HepG2 (cell line): ENCODE results near the gene RBM23. TPM values are rescaled to one million over a fixed set of nuclear protein-coding genes. Genes with fewer than 3 reads are reported as not detected.

ENCODE experiments used
- BORCS8-MEF2B ChIP-seq: sonication (generic); formaldehyde crosslinking; IDR thresholded peaks from 2 replicates; pipeline ENCODE4 v1.8.0; 2022; ENCODE audit warnings: mild to moderate bottlenecking, missing genetic modification reagents
- MEIS2 ChIP-seq: sonication (generic); formaldehyde crosslinking; IDR thresholded peaks from 2 replicates; pipeline ENCODE4 v1.9.0; 2021; ENCODE audit warnings: mild to moderate bottlenecking, missing genetic modification reagents
- MYC ChIP-seq: sonication (generic); formaldehyde crosslinking; IDR thresholded peaks from 2 replicates; pipeline ENCODE4 v1.9.0; 2021; ENCODE audit warnings: missing genetic modification reagents, borderline replicate concordance
- NR2F1 ChIP-seq, 2 experiments: fragments of 450-650 bp in 1 of 2; formaldehyde crosslinking in 1 of 2; IDR thresholded peaks; 2 replicates each; pipeline versions ENCODE4 v1.5.0 to v1.6.1; 2016 to 2020; ENCODE audit warnings: mild to moderate bottlenecking in 1 of 2, missing compliant biosample characterization in 1 of 2, missing genetic modification reagents in 1 of 2, moderate library complexity in 1 of 2
- POLR2AphosphoS2 ChIP-seq: IDR thresholded peaks from 2 replicates; pipeline ENCODE4 v1.6.1; 2011; ENCODE audit warnings: low read depth, low read length, improper control_type of control experiment
- TAF1 ChIP-seq: sonication (generic); formaldehyde crosslinking; IDR thresholded peaks from 2 replicates; pipeline ENCODE4 v1.4.0; 2020; ENCODE audit warnings: missing genetic modification reagents
- ZNF326 ChIP-seq: sonication (generic); formaldehyde crosslinking; IDR thresholded peaks from 2 replicates; pipeline ENCODE4 v1.4.0; 2020; ENCODE audit warnings: missing genetic modification reagents, borderline replicate concordance
- ZNF567 ChIP-seq: sonication (generic); formaldehyde crosslinking; IDR thresholded peaks from 2 replicates; pipeline ENCODE4 v1.8.1; 2023; ENCODE audit warnings: mild to moderate bottlenecking, missing genetic modification reagents, borderline replicate concordance
- ZNF644 ChIP-seq: IDR thresholded peaks from 2 replicates; pipeline ENCODE4 v1.6.1; 2016; ENCODE audit warnings: low read depth
- polyA plus RNA-seq, 8 experiments: library from polyadenylated mRNA; depleted of rRNA in 3 of 8; stranded (reverse) in 7 of 8; unstranded in 1 of 8; fragments of >200 nt; fragmentation: Illumina TruSeq in 4 of 8; extraction: Trizol in 4 of 8; gene quantifications; 2 replicates each; pipeline versions ENCODE4 v1.2.1 to v1.2.3, GENCODE V29; 2011 to 2016; ENCODE audit warnings: low read depth in 4 of 8, missing spikeins in 1 of 8, mixed read lengths in 1 of 8; ENCODE audit not compliant: insufficient read depth in 1 of 8
- total RNA-seq, 5 experiments: library from RNA; depleted of rRNA; stranded (reverse); fragments of >200 nt; fragmentation: Illumina TruSeq; extraction: Trizol; gene quantifications; 2 replicates each; pipeline ENCODE4 v1.2.3, GENCODE V29; 2016; ENCODE audit warnings: low read depth in 1 of 5
- TF ChIP-seq, protein P1 (sequence below), 2 experiments: sonication (generic) in 1 of 2; formaldehyde crosslinking in 1 of 2; IDR thresholded peaks; 2 replicates each; pipeline versions ENCODE4 v1.4.0 to v1.6.1; 2016 to 2020; ENCODE audit warnings: borderline replicate concordance in 1 of 2, low read depth in 1 of 2, mild to moderate bottlenecking in 1 of 2, missing genetic modification reagents in 1 of 2
- TF ChIP-seq, protein P2 (sequence below): sonication (generic); formaldehyde crosslinking; IDR thresholded peaks from 2 replicates; pipeline ENCODE4 v1.8.1; 2023; ENCODE audit warnings: mild to moderate bottlenecking, inconsistent platforms, moderate library complexity, missing genetic modification reagents, borderline replicate concordance
- TF ChIP-seq, protein P3 (sequence below): sonication (generic); formaldehyde crosslinking; IDR thresholded peaks from 2 replicates; pipeline ENCODE4 v1.4.0; 2020; ENCODE audit warnings: missing genetic modification reagents, borderline replicate concordance
- TF ChIP-seq, protein P4 (sequence below): sonication (generic); formaldehyde crosslinking; IDR thresholded peaks from 2 replicates; pipeline ENCODE4 v1.4.0; 2020; ENCODE audit warnings: missing genetic modification reagents

The RBM23 gene
- total and polyA plus RNA-seq, 2 of the 13 experiments (the other 11 are each of a cell fraction or from before 2014, with no cell fraction given): 1.5 to 2.1 TPM

DNA sequence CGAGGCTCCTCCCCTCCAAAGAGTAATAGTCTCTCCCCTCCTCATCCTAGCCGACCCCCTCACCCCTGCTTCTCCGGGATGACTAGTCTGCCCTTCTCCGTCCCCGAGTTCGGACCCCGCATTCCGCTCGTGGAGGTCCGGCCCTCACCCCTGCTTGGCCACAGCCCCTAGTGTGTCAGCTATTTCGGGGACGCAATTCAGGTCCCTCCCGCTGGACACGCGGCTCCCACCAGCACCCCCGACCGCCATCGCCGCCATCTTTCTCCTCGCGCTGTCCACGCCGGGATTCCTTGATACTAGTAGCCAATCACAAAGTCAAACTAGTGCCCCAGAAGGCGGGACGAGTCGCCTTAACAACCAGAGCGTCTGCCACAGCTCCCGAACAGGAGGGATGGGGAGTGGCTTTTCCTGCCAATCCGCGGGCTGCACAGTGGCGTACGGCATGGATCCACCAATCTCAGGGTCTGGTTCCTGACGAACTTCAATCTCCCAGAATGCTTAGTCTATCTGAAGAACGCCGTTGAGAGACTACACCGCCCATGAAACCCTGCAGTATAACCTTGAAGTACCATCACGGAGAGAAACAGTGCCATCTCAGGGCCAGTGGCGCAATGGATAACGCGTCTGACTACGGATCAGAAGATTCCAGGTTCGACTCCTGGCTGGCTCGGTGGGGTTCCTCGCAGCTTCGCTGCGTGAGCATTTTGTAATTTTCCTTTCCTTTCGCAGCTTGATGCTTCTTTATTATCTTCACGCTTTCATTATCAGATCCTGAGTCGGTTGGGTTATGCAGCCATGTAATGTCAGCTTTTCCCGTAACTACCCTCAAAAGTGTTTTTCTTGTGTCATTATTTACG lies 10.4 kb upstream of the RBM23 start, which contains the start of gene PRMT5 (continued):
- TF ChIP-seq, protein P1, sequence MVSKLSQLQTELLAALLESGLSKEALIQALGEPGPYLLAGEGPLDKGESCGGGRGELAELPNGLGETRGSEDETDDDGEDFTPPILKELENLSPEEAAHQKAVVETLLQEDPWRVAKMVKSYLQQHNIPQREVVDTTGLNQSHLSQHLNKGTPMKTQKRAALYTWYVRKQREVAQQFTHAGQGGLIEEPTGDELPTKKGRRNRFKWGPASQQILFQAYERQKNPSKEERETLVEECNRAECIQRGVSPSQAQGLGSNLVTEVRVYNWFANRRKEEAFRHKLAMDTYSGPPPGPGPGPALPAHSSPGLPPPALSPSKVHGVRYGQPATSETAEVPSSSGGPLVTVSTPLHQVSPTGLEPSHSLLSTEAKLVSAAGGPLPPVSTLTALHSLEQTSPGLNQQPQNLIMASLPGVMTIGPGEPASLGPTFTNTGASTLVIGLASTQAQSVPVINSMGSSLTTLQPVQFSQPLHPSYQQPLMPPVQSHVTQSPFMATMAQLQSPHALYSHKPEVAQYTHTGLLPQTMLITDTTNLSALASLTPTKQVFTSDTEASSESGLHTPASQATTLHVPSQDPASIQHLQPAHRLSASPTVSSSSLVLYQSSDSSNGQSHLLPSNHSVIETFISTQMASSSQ (IDR thresholded peaks at IDR 0.05; ENCODE audit: low read depth): peak; percentile 85
- TF ChIP-seq, protein P1 (CRISPR knock-in tag; IDR thresholded peaks at IDR 0.05; ENCODE audit: borderline replicate concordance): peak; percentile 86
- TF ChIP-seq, protein P2, sequence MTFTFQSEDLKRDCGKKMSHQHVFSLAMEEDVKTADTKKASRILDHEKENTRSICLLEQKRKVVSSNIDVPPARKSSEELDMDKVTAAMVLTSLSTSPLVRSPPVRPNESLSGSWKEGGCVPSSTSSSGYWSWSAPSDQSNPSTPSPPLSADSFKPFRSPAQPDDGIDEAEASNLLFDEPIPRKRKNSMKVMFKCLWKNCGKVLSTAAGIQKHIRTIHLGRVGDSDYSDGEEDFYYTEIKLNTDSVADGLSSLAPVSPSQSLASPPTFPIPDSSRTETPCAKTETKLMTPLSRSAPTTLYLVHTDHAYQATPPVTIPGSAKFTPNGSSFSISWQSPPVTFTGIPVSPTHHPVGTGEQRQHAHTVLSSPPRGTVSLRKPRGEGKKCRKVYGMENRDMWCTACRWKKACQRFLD (CRISPR knock-in tag): peak; percentile 98
- peak; percentile 79; the same call in 1 of the 2 replicates for TF ChIP-seq ZNF326
- TF ChIP-seq MYC: peak; percentile 100
- TF ChIP-seq, protein P3, sequence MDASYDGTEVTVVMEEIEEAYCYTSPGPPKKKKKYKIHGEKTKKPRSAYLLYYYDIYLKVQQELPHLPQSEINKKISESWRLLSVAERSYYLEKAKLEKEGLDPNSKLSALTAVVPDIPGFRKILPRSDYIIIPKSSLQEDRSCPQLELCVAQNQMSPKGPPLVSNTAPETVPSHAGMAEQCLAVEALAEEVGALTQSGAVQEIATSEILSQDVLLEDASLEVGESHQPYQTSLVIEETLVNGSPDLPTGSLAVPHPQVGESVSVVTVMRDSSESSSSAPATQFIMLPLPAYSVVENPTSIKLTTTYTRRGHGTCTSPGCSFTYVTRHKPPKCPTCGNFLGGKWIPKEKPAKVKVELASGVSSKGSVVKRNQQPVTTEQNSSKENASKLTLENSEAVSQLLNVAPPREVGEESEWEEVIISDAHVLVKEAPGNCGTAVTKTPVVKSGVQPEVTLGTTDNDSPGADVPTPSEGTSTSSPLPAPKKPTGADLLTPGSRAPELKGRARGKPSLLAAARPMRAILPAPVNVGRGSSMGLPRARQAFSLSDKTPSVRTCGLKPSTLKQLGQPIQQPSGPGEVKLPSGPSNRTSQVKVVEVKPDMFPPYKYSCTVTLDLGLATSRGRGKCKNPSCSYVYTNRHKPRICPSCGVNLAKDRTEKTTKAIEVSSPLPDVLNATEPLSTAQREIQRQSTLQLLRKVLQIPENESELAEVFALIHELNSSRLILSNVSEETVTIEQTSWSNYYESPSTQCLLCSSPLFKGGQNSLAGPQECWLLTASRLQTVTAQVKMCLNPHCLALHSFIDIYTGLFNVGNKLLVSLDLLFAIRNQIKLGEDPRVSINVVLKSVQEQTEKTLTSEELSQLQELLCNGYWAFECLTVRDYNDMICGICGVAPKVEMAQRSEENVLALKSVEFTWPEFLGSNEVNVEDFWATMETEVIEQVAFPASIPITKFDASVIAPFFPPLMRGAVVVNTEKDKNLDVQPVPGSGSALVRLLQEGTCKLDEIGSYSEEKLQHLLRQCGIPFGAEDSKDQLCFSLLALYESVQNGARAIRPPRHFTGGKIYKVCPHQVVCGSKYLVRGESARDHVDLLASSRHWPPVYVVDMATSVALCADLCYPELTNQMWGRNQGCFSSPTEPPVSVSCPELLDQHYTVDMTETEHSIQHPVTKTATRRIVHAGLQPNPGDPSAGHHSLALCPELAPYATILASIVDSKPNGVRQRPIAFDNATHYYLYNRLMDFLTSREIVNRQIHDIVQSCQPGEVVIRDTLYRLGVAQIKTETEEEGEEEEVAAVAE (CRISPR knock-in tag): peak; percentile 99
- TF ChIP-seq NR2F1 (CRISPR knock-in tag; IDR thresholded peaks at IDR 0.05): peak in 1 of 2 experiments; percentile 16; a peak in 1 of 4 replicates
- TF ChIP-seq ZNF644: peak; percentile 85; the same call in 1 of the 2 replicates
- TF ChIP-seq ZNF567 (CRISPR knock-in tag): peak; percentile 89
- TF ChIP-seq POLR2AphosphoS2: peak; percentile 97
- TF ChIP-seq TAF1: peak; percentile 100
- TF ChIP-seq BORCS8-MEF2B (CRISPR knock-in tag): peak; percentile 94
- peak; percentile 88 for TF ChIP-seq MEIS2
- TF ChIP-seq, protein P4, sequence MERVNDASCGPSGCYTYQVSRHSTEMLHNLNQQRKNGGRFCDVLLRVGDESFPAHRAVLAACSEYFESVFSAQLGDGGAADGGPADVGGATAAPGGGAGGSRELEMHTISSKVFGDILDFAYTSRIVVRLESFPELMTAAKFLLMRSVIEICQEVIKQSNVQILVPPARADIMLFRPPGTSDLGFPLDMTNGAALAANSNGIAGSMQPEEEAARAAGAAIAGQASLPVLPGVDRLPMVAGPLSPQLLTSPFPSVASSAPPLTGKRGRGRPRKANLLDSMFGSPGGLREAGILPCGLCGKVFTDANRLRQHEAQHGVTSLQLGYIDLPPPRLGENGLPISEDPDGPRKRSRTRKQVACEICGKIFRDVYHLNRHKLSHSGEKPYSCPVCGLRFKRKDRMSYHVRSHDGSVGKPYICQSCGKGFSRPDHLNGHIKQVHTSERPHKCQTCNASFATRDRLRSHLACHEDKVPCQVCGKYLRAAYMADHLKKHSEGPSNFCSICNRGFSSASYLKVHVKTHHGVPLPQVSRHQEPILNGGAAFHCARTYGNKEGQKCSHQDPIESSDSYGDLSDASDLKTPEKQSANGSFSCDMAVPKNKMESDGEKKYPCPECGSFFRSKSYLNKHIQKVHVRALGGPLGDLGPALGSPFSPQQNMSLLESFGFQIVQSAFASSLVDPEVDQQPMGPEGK (CRISPR knock-in tag): peak; percentile 75
